HuH-7 (cell line): ENCODE measurements around the gene PCNX1.
A peak's percentile ranks its signal among the peaks of the same experiment; 100 is the strongest.
"Not testable (repeated sequence)": the region's sequence is repeated elsewhere in the genome, so short reads cannot be mapped to it uniquely, and the experiment has no call there.

ENCODE experiments used
- DNase-seq: peaks from one replicate; pipeline ENCODE4 v3.0.0; 2011; ENCODE audit warnings: low spot score

The PCNX1 gene

DNA sequence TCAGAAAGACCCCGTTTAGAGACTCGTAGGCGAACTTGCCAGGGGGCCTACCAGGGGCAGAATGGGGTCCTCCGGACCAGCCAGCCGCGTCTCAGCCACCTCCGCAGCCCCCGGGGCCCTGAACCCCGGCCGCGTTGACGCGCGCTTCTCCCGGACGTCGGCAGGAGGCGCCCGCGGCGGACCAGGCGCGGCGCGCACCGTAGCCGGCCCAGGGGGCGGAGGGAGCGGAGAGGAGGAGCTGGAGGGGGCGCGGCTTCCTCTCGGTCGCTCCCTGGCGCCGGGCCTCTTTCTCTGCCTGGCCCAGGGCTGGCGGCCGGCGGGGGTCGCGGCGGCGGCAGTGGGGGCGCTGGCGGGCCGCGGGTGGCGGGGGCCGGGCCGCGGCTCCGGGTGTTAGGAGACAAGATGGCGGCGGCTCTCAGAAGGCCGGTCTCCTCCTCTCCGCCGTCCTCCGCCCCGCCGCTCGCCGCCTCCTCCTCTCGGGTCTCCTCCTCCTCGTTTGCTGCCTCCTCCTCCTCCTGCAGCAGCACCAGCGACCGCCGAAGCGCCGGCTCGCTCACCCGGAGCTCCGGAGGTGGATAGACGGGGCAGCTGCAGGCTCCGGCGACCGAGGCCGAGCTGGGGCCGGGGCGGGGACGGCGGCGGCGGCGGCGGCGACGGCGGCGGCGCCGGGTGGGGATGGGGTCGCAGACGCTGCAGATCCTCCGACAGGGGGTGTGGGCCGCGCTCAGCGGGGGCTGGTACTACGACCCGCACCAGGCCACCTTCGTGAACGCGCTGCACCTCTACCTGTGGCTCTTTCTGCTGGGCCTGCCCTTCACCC, at the start of gene PCNX1:
Gene PCNX1 (plus strand): TSS at position 284 of the 820 bp plus-strand sequence. CDS start 392 bp downstream, at position 676.
- peak; percentile 79 for DNase-seq

- no peak for DNase-seq
These were observed 49.8 kb upstream of the PCNX1 start for GRCh38 chr14:70857496-70857890.

- peak; percentile 5 for DNase-seq
These were observed 48.6 kb upstream of the PCNX1 start for GRCh38 chr14:70858641-70859040.

GRCh38 chr14:70866992-70867391, 40.3 kb upstream of the PCNX1 start:
- DNase-seq: not testable (repeated sequence)

- DNase-seq: no peak
These were observed 36.3 kb upstream of the PCNX1 start for GRCh38 chr14:70871001-70871400.

DNA sequence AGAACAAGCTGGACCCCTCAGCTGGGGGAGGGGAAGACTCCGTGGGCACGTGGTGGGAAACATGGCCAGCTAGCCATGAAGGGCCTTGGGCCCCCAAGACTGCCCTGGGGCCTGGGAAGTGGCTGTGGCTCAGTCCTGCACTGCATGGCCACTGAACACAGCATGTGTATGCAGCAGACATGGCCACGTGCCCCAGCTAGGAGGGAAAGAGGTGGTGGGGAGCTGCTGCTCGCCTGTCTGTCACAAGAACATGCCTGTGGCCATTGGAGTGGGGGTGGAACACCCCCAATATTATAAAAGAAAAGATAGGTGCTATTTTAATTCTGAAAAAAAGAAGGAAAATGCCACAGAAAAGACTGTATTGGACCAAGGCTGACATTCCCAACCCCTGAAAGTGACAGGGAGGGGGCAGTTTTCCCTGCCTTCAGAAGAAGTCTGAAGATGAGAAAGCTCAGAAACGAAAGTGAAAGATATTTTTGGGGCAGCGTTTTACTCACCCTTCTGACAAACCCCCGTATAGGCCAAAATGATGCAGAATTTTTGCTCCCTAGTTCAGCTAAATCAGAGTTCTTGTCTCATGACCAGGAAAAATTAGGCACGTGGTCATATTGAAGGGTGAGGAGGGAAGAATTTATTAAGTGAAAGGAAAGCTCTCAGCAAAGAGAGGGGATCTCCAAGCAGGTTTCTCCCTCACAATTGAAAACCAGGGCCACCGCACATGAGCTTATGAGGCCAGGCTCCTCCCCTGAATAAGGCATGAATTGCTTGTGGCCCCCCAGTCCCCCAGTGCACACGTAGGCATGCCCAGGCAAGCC, 35.2 kb upstream of the PCNX1 start:
- DNase-seq: no peak

GRCh38 chr14:70872678-70873020, 34.6 kb upstream of the PCNX1 start:
- no peak for DNase-seq

DNA sequence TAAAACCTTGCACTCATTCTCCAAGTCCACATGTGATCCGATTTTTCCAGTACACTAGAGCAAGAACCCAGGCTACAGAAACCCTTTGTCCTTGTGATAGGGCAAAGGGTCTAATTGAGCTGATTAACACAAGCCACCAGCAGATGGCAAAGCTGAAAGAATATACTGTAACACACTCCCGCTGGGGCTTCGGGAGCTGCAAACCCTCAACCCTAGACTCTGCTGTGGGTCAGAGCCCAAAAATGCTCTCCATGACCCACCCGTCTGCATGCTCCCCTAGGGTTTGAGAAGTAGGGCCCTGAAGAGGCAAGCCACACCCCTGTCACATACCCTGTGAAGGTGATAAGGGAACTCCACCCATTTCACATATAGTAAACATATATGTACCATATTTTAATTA, 33.6 kb upstream of the PCNX1 start:
- no peak for DNase-seq

DNA sequence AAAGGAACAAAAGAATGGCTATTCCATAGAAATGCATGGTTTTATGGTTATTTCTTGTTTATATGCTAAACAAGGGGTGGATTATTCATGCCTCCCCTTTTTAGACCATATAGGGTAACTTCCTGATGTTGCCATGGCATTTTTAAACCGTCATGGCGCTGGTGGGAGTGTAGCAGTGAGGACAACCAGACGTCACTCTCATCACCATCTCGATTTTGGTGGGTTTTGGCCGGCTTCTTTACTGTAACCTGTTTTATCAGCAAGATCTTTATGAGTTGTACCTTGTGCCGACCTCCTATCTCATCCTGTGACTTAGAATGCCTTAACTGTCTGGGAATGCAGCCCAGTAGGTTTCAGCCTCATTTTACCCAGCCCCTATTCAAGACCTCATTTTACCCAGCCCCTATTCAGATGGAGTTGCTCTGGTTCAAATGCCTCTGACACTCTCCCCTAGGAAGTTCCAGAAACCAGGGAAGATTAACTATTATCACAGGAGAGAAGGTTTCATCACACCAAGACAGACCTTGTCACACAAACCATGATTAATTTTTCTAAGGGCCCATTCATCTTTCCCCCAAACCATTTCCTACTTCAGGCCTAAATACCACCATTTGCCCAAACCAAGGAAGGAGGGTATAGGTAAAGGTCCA, 31.3 kb upstream of the PCNX1 start:
- DNase-seq: not testable (repeated sequence)

GRCh38 chr14:70879448-70879847, 27.8 kb upstream of the PCNX1 start:
- no peak for DNase-seq

DNA sequence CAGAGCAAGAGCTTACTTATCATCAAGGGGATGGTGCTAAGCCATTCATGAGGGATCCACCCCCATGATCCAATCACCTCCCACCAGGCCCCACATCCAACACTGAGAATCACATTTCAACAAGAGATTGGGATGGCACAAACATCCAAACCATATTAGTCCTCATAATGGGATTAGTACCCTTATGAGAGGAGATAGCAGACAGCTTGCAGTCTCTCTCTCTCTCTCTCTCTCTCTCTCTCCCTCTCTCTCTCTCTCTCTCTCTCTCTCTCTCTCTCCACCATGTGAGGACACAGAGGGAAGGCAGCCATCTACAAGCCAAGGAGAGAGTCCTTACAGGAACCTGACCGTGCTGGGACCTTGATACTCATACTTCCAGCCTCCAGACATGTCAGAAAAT, 26.4 kb upstream of the PCNX1 start:
- DNase-seq: not testable (repeated sequence)

GRCh38 chr14:70881549-70882177, 25.6 kb upstream of the PCNX1 start:
- no peak for DNase-seq

DNA sequence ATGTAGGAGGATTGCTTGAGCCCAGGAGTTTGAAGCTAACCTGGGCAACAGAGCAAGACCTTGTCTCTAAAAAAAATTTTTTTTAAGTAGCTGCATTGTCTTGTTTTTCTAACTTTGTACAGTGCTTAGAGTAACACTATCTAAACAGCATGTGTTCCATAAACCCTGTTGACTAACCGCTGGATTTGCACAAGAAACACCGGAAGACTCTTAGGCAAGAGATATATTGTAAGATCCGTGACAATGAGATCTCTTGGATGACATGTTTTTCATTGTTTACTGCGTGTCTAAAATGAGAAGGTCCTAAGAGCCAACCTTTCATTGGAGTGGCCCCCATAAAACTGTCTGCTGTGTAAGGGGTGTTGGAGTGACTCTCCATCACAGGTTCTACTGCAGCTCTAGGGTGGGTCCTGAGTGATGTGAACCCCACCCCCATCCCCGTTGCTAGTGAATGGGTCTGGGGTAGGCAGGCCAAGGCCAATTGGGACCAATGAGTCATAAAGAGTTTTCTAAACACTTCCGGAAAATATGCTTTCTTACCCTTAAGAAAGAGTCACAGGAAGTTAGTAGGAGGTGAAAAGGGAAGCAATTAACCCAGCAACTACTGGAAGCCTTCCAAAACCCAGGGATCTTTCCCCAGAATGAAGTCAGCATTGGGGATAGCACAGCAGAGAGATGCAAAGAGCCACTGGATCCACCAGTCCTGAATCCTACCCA, 24.3 kb upstream of the PCNX1 start:
- no peak for DNase-seq

- DNase-seq: no peak
These were observed 22.5 kb upstream of the PCNX1 start for GRCh38 chr14:70884595-70885342.

DNA sequence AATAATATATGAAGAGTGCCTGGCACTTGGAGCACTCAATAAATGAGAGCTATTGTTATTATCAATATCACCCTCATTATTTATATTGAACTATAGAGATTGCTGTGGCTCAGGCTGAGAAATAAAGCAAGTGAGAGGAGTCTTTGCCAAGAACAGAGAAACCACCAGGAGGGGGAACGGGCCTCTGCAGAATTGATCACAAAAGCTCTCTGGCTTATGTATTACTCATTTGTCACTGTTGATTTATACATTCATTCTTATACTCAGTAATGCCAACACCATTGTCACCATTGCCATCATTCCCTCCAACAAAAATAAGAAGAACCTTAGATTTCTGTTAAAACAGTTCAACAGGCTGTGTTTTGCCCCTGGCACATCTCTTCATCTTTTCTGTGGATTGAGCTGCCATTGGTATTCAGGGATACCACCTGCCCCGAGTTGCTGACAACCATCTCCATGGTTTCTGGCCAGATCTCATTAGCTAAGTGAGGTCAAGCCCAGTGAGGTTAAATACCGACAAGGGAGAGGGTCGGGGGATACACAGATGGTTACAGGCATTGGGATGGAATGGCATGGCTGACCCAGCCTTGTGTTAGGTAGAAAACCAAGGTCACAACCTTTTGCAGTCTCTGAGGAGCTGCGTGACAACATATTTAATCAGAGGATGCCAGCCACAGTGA, 21.8 kb upstream of the PCNX1 start:
- no peak for DNase-seq

DNA sequence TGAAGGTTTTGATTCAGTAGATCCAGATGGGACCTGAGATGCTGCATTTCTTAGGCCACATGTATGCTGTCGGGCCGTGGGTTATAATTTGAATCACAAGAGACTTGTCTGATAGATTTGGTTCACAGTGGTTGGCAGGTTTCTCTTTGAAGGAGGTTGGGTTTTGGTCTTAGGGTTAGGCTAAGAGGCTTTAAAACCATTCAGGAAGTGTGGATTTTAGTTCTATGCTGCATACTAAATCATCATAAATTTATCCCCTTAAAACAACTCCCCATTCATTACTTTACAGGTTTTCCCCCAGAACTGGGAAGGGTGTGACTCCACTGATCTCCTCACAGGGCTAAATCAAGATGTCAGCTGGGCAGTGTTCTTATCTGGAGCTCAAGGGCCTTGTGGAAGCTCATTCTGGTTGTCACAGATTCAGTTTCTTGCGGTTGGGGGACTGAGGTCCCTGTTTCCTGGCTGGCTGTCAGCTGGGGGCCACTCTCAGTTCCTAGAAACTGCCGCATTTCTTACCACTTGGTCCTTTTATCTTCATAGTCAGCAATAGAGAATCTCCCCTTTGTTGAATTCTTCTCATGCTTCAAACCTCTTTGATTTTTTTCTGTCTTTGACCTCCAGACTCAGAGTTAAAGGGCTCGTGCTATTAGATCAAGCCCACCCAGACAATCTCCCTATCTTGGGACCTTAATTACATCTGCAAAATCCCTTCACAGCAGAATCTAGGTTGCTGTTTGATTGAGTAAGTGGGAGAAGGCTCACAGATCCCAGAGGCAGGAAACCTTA, 20.6 kb upstream of the PCNX1 start:
- no peak for DNase-seq

DNA sequence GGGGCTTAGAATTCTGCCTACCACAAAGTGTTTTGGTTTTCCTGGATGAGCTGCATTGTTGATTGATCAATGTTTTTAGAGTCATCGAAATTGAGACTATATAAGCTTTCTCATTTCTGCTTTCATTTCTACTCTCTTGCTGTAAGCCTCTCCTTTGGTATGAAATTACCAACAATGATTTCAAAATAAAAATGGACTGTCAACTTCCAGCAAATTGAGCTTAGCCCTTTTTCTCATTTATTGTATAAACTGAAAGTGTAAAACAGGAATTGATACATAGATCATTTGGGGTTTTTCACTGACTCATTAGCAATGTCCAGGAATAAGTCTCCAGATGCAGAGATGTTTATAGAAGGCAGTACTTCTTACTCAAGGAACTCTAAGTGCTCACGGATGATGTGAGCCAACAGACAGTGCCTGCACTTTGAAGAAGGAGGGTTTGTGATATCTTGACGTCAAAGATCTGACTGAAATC, 20.0 kb upstream of the PCNX1 start:
- no peak for DNase-seq

DNA sequence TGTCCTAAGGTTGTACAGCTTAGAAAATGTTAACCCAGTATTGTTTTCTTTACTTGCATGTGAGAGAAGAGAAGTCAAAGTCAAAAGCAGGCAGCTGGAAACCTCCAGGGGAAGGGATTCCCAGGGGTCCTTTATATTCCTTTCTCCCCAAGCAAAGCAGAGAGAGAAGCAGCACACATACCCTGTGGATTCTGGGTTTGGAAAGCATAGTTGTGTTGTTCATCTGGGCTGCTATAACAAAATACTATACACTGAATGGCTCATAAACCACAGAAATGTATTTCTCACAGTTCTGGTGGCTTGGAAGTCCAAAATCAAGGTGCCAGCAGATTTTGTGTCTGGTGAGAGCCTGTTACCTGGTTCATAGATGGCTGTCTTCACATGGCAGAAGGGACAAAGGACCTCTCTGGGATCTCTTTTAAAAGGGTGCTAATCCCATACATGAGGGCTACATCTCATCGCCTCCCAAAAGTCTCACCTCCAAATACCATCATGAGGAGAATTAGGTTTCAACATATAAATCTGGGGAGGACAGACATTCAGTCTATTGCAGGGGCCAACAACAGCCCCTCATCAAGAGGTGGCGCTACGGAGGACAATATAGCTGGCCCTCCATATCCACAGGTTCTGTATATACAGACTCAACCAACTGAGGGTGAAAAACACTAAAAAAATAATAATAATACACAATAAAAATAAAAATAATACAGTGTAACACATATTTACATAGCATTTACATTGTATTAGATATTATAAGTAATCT, 19.3 kb upstream of the PCNX1 start:
- no peak for DNase-seq
